CD4-positive, alpha-beta T cell (primary cell): ENCODE measurements around the gene CFAP299. TPM values are rescaled to one million over a fixed set of nuclear protein-coding genes. Genes with fewer than 3 reads are reported as not detected.

ENCODE experiments used
- ATAC-seq: fragments of 200-7000 bp; cut with Tn5 transposase; one replicate; pipeline ENCODE4 v1.10.0; 2022; ENCODE audit warnings: mild to moderate bottlenecking; ENCODE audit not compliant: poor library complexity
- CTCF ChIA-PET: fragments of 350-600 bp; sonication (Branson Sonifier 250); formaldehyde crosslinking; loops from one replicate; lab custom pipeline; 2021; ENCODE audit warnings: antibody characterized with exemption, inconsistent platforms; lab: Charles Lee
- POLR2A ChIA-PET: fragments of 350-600 bp; sonication (Branson Sonifier 250); formaldehyde crosslinking; loops from one replicate; lab custom pipeline; 2021; ENCODE audit warnings: antibody characterized with exemption, inconsistent platforms; lab: Charles Lee
- DNase-seq, 14 experiments: peaks; one replicate each; pipeline ENCODE4 v3.0.0-alpha.2; 2013 to 2020; ENCODE audit warnings: mixed read lengths in 2 of 14
- H3K27ac ChIP-seq, 2 donors: one replicate each; pipeline versions ENCODE4 v1.5.1 to v1.7.0; 2013; ENCODE audit warnings: low read length in 2 of 2, low read depth in 1 of 2, mild to moderate bottlenecking in 1 of 2
- H3K27me3 ChIP-seq, 2 experiments: 1 replicate in 1 of 2; 2 replicates in 1 of 2; pipeline versions ENCODE4 v1.6.1 to v1.7.0; 2013; ENCODE audit warnings: low read length in 2 of 2, control low read depth in 1 of 2, mild to moderate bottlenecking in 1 of 2, moderate library complexity in 1 of 2; ENCODE audit not compliant: insufficient read depth in 2 of 2, control insufficient read depth in 1 of 2
- H3K36me3 ChIP-seq: one replicate; pipeline ENCODE4 v1.6.1; 2013; ENCODE audit warnings: low read length, control low read depth; ENCODE audit not compliant: insufficient read depth
- H3K4me1 ChIP-seq: one replicate; pipeline ENCODE4 v1.6.1; 2013; ENCODE audit warnings: low read length, control low read depth; ENCODE audit not compliant: insufficient read depth
- H3K4me3 ChIP-seq: one replicate; pipeline ENCODE4 v1.5.1; 2013; ENCODE audit warnings: mild to moderate bottlenecking, low read length, moderate library complexity
- H3K9me3 ChIP-seq, 2 experiments: 1 replicate in 1 of 2; 2 replicates in 1 of 2; pipeline versions ENCODE4 v1.6.1 to v1.7.0; 2013; ENCODE audit warnings: low read length in 2 of 2, mild to moderate bottlenecking in 2 of 2, control low read depth in 1 of 2, moderate library complexity in 1 of 2; ENCODE audit not compliant: control insufficient read depth in 1 of 2, insufficient read depth in 1 of 2
- H3K27ac Mint-ChIP-seq: one replicate; pipeline ENCODE4 v1.8.0; 2020; ENCODE audit warnings: mixed read lengths
- H3K27me3 Mint-ChIP-seq: one replicate; pipeline ENCODE4 v1.8.0; 2021; ENCODE audit warnings: mixed read lengths
- H3K36me3 Mint-ChIP-seq: one replicate; pipeline ENCODE4 v1.8.0; 2021; ENCODE audit warnings: low read depth, mixed read lengths
- H3K4me1 Mint-ChIP-seq: one replicate; pipeline ENCODE4 v1.8.0; 2021; ENCODE audit warnings: low read depth, mixed read lengths
- H3K4me3 Mint-ChIP-seq: one replicate; pipeline ENCODE4 v1.8.0; 2020; ENCODE audit warnings: mild to moderate bottlenecking, mixed read lengths
- H3K9me3 Mint-ChIP-seq: one replicate; pipeline ENCODE4 v1.8.0; 2020; ENCODE audit warnings: mixed read lengths
- intact Hi-C, 2 experiments: fragments of 100-400 bp; cut with DNase I in 1 of 2; cut with micrococcal nuclease in 1 of 2; formaldehyde crosslinking; loops; one replicate each; pipeline versions ENCODE4 v1.15.1 to v1.9.0; 2023 to 2025; cut with DNase I, micrococcal nuclease
- total RNA-seq, 174 experiments: library from RNA in 2 of 174; stranded (reverse) in 2 of 174; gene quantifications; one replicate each; pipeline ENCODE4 v1.2.3 and lab custom pipeline; 2021 to 2026
- TF ChIP-seq, protein P1 (sequence below): fragments of 200-600 bp; IDR thresholded peaks from one replicate; pipeline ENCODE4 v1.8.0; 2022; ENCODE audit warnings: antibody characterized with exemption, mild to moderate bottlenecking

Gene CFAP299
- total RNA-seq, 2 experiments from 2014 or later, result not detected

DNA sequence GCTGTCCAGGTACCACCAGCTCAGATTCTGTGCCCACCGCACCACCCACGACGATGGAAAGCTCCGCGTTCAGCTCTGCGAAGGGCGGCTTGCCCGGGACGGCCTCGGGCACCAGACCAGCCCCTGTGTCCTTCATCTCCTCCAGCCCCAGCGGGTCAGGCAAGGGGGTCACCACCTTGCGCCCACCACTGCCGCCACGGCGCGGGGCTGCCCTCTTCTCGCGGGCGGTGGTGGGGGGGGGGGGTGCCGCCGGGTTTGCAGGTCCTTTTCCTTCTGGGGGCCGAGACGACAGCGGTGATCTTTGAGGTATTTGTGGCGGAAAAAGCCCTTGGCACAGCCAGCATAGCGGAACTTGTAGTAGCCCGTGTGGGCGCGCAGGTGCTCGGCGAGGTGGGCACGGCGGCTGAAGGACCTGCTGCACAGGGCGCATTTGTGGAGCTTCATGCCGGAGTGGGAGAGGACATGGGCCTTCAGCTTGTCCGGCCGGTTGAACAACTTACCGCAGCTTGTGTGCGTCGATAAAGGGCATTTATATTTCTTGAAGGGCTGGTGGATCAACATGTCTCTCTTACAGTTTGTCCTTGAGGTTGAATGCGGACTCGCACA, 50.9 kb downstream of the CFAP299 start:
- ATAC-seq (no peak), DNase-seq (peak in 1 of 14 experiments; percentile 8)
- POLR2A ChIA-PET, result no interaction called here
- H3K36me3 ChIP-seq, result no peaks in the 10 kb centered on the region
- Mint-ChIP-seq H3K9me3 (peaks cover 3% of the 10 kb centered on the region), H3K4me1 (no peaks in the 10 kb centered on the region), H3K27ac (no peak overlapping the region), H3K36me3 (no peaks in the 10 kb centered on the region), H3K27me3 (no peaks in the 10 kb centered on the region), H3K4me3 (no peak overlapping the region)
- H3K4me3 ChIP-seq, result no peak overlapping the region
- no peaks in the 10 kb centered on the region for H3K4me1 ChIP-seq
- TF ChIP-seq, protein P1, sequence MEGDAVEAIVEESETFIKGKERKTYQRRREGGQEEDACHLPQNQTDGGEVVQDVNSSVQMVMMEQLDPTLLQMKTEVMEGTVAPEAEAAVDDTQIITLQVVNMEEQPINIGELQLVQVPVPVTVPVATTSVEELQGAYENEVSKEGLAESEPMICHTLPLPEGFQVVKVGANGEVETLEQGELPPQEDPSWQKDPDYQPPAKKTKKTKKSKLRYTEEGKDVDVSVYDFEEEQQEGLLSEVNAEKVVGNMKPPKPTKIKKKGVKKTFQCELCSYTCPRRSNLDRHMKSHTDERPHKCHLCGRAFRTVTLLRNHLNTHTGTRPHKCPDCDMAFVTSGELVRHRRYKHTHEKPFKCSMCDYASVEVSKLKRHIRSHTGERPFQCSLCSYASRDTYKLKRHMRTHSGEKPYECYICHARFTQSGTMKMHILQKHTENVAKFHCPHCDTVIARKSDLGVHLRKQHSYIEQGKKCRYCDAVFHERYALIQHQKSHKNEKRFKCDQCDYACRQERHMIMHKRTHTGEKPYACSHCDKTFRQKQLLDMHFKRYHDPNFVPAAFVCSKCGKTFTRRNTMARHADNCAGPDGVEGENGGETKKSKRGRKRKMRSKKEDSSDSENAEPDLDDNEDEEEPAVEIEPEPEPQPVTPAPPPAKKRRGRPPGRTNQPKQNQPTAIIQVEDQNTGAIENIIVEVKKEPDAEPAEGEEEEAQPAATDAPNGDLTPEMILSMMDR, result no peak
- H3K27me3 ChIP-seq, result no peaks in the 10 kb centered on the region
- no peak overlapping the region for H3K27ac ChIP-seq
- intact Hi-C loops, result no loop called here
- H3K9me3 ChIP-seq, result peaks cover 0 to 29% of the 10 kb centered on the region in 2 experiments
- CTCF ChIA-PET, result no interaction called here

- no peaks in the 10 kb centered on the region for H3K27me3 ChIP-seq
- H3K27ac Mint-ChIP-seq, result no peak overlapping the region
- intact Hi-C loops, result no loop called here
- H3K27ac ChIP-seq, result no peak overlapping the region
- TF ChIP-seq, protein P1, result no peak
- ChIA-PET CTCF (no interaction called here), POLR2A (no interaction called here)
- H3K4me1 ChIP-seq, result no peaks in the 10 kb centered on the region
- H3K36me3 ChIP-seq, result no peaks in the 10 kb centered on the region
- ATAC-seq (no peak), DNase-seq (no peak)
- H3K4me3 Mint-ChIP-seq, result no peak overlapping the region
- peaks cover 2% of the 10 kb centered on the region for H3K9me3 Mint-ChIP-seq
- no peaks in the 10 kb centered on the region for H3K4me1 Mint-ChIP-seq
- no peaks in the 10 kb centered on the region for H3K27me3 Mint-ChIP-seq
- H3K4me3 ChIP-seq, result no peak overlapping the region
- peaks cover 0 to 29% of the 10 kb centered on the region in 2 experiments for H3K9me3 ChIP-seq
- H3K36me3 Mint-ChIP-seq, result no peaks in the 10 kb centered on the region
Measured at GRCh38 chr4:80387390-80388283, 52.1 kb downstream of the CFAP299 start.

DNA sequence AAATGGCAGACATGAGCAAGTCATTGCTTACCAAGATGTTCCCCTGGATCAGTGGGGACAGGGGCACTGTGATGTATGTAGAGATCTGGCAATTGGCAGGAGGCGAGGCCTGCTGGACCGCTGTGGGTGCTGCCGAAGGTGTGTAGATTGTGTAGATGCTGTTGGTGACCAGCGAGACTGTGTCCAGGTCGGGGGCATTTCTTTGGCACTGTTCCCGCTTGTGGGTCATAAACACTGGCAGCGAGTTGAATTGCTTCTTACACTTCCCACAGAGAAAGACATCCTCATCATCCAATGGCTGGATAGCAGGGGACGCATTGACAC, 52.7 kb downstream of the CFAP299 start:
- H3K4me1 Mint-ChIP-seq, result no peaks in the 10 kb centered on the region
- ATAC-seq (no peak), DNase-seq (no peak)
- no peaks in the 10 kb centered on the region for H3K27me3 Mint-ChIP-seq
- CTCF ChIA-PET, result no interaction called here
- H3K9me3 Mint-ChIP-seq, result peaks cover 2% of the 10 kb centered on the region
- no peak overlapping the region for H3K27ac ChIP-seq
- H3K9me3 ChIP-seq, result peaks cover 0 to 29% of the 10 kb centered on the region in 2 experiments
- no peak overlapping the region for H3K4me3 ChIP-seq
- H3K27me3 ChIP-seq, result no peaks in the 10 kb centered on the region
- H3K27ac Mint-ChIP-seq, result no peak overlapping the region
- no peaks in the 10 kb centered on the region for H3K4me1 ChIP-seq
- H3K4me3 Mint-ChIP-seq, result no peak overlapping the region
- intact Hi-C loops, result no loop called here
- no peaks in the 10 kb centered on the region for H3K36me3 Mint-ChIP-seq
- H3K36me3 ChIP-seq, result no peaks in the 10 kb centered on the region
- TF ChIP-seq, protein P1, result no peak
- POLR2A ChIA-PET, result no interaction called here
